Upper lobe of right lung (tissue), 1 donor: Measurements from ENCODE around the gene SMC6. TPM values are rescaled to one million over a fixed set of nuclear protein-coding genes. Genes with fewer than 3 reads are reported as not detected.

Experiments
- ATAC-seq: fragments of 200-7000 bp; cut with Tn5 transposase; one replicate; pipeline ENCODE4 v1.9.1; 2020; ENCODE audit warnings: mild to moderate bottlenecking, moderate library complexity
- DNase-seq: peaks from one replicate; pipeline ENCODE4 v3.0.0-alpha.2; 2020
- H3K27ac ChIP-seq: fragments of 200-600 bp; one replicate; pipeline ENCODE4 v1.8.0; 2022
- H3K27me3 ChIP-seq: fragments of 200-600 bp; one replicate; pipeline ENCODE4 v1.8.0; 2022; ENCODE audit warnings: mild to moderate bottlenecking
- H3K36me3 ChIP-seq: fragments of 200-600 bp; one replicate; pipeline ENCODE4 v1.8.0; 2022
- H3K4me1 ChIP-seq: fragments of 200-600 bp; one replicate; pipeline ENCODE4 v1.8.0; 2022
- H3K4me3 ChIP-seq: fragments of 200-600 bp; one replicate; pipeline ENCODE4 v1.8.0; 2022; ENCODE audit warnings: mild to moderate bottlenecking
- H3K9me3 ChIP-seq: fragments of 200-600 bp; one replicate; pipeline ENCODE4 v1.8.0; 2022
- intact Hi-C: fragments of 100-400 bp; cut with DNase I; formaldehyde crosslinking; loops from one replicate; pipeline ENCODE4 v1.11.0; 2022
- total RNA-seq: library from RNA; stranded (reverse); fragmentation: NEBNext Ultra II Directional; extraction: Animal tissue kit (Norgen Biotek cat#: 25700); gene quantifications from one replicate; pipeline ENCODE4 v1.2.1, GENCODE V29; 2021
- TF ChIP-seq, protein P1 (sequence below): fragments of 200-600 bp; IDR thresholded peaks from one replicate; pipeline ENCODE4 v1.8.0; 2022; ENCODE audit warnings: antibody characterized with exemption
- donor health status: DM: no; HTN: yes; CAD: no; lungs with severe emphysema.

Gene SMC6
- total RNA-seq, 1 donor from 2014 or later = 16.0 TPM

DNA sequence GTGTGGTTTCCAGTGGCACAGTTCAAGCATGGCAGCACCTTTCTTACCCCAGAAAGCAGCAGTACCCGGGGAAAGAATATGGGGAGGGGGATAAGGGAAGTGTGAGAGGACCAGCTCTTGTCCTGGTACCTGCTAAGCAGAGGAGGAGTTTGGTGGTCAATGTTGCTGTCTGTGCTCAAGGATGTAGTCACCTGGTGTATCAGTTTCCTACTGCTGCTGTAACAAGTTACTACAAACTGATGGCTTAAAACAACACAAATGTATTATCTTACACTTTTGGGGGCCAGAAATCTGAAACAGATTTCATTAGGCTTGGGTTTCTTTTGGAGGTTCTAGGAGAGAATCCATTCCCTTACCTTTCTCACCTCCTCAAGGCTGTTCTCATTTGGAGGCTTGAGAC lies 135.7 kb downstream of the SMC6 start:
- no peaks in the 10 kb centered on the region for H3K27me3 ChIP-seq
- DNase-seq = no peak
- H3K36me3 ChIP-seq = no peaks in the 10 kb centered on the region
- intact Hi-C loops = no loop called here
- no peaks in the 10 kb centered on the region for H3K4me1 ChIP-seq
- TF ChIP-seq, protein P1, sequence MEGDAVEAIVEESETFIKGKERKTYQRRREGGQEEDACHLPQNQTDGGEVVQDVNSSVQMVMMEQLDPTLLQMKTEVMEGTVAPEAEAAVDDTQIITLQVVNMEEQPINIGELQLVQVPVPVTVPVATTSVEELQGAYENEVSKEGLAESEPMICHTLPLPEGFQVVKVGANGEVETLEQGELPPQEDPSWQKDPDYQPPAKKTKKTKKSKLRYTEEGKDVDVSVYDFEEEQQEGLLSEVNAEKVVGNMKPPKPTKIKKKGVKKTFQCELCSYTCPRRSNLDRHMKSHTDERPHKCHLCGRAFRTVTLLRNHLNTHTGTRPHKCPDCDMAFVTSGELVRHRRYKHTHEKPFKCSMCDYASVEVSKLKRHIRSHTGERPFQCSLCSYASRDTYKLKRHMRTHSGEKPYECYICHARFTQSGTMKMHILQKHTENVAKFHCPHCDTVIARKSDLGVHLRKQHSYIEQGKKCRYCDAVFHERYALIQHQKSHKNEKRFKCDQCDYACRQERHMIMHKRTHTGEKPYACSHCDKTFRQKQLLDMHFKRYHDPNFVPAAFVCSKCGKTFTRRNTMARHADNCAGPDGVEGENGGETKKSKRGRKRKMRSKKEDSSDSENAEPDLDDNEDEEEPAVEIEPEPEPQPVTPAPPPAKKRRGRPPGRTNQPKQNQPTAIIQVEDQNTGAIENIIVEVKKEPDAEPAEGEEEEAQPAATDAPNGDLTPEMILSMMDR = no peak
- H3K9me3 ChIP-seq = no peaks in the 10 kb centered on the region
- ATAC-seq = no peak
- H3K27ac ChIP-seq = no peak overlapping the region
- H3K4me3 ChIP-seq = no peak overlapping the region

DNA sequence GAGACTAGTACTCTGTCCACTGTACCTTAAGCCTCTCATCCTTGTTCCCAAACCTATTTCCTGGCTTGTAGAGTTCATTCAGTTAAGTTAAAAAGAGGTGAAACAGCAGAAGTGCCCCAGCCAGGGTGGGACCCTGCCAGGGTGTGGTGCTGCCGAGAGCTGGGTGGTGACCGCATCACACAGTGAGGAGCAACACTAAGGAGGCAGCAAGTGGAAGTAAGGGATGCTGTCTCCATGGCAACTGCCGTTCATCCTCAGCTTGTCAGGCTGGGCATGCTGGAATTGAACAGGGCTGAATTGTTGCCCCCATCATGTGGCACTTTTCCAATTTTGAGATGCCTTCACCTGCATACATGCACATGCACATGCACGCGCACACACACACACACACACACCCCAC lies 136.1 kb downstream of the SMC6 start:
- Histone ChIP-seq H3K9me3 (no peaks in the 10 kb centered on the region), H3K4me3 (no peak overlapping the region), H3K36me3 (no peaks in the 10 kb centered on the region), H3K27ac (no peak overlapping the region), H3K4me1 (no peaks in the 10 kb centered on the region), H3K27me3 (no peaks in the 10 kb centered on the region)
- intact Hi-C loops = no loop called here
- DNase-seq (no peak), ATAC-seq (no peak)
- TF ChIP-seq, protein P1 = no peak

DNA sequence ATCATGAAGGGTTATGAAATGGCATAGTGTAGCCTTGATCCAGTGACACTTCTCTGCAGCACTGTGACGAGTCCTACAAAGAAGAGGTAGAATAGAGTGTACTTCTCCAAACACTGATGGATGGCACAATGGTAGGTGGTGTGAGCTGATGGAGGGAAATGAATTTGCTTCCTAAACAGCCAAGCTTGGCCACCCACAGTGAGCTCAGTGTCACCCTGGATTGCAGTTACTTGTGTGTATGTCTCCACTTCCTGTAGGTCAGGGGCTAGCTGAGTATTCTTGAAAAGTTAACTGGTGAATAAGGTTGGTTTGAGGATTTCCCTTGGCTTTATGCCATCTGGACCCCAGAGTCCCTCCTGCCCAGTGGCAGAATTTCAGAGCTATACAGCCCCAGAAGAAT lies 137.2 kb downstream of the SMC6 start:
- H3K27me3 ChIP-seq = no peaks in the 10 kb centered on the region
- H3K9me3 ChIP-seq = no peaks in the 10 kb centered on the region
- no peak overlapping the region for H3K27ac ChIP-seq
- DNase-seq = no peak
- ATAC-seq = no peak
- intact Hi-C loops = no loop called here
- H3K36me3 ChIP-seq = no peaks in the 10 kb centered on the region
- TF ChIP-seq, protein P1 = no peak
- H3K4me1 ChIP-seq = no peaks in the 10 kb centered on the region
- no peak overlapping the region for H3K4me3 ChIP-seq

DNA sequence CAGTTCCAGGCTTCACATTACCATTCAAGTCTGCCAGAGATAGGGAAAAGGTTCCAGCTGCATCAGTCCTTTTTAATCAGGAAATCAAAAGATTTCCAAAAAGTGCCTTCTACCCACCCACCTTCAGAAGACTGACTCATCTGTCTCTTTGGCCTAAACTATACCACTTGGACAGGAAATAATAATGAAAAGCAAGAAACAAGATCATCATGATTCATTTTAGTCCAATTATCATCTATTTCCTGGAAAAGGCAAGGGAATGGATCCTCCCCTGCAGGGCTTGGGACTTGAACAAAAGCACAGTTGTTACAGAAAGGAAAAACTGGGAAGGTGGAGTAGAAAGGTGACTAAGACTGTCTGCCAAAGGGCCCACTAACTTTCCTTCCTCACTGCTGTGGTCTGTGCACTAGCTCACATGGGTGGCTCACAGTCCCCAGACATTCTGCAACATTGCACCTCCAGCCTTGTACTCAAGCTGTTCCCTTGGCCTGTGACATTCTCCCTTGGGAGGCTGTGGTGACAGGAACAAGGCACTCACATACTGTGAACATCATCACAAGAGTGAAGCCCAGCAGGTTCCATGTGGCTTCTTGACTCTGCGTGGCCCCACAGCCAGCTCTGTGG lies 137.8 kb downstream of the SMC6 start:
- Histone ChIP-seq H3K27me3 (no peaks in the 10 kb centered on the region), H3K4me1 (no peaks in the 10 kb centered on the region), H3K36me3 (no peaks in the 10 kb centered on the region), H3K27ac (no peak overlapping the region), H3K9me3 (no peaks in the 10 kb centered on the region), H3K4me3 (no peak overlapping the region)
- TF ChIP-seq, protein P1 = no peak
- intact Hi-C loops = no loop called here
- DNase-seq (no peak), ATAC-seq (peak; percentile 16)

DNA sequence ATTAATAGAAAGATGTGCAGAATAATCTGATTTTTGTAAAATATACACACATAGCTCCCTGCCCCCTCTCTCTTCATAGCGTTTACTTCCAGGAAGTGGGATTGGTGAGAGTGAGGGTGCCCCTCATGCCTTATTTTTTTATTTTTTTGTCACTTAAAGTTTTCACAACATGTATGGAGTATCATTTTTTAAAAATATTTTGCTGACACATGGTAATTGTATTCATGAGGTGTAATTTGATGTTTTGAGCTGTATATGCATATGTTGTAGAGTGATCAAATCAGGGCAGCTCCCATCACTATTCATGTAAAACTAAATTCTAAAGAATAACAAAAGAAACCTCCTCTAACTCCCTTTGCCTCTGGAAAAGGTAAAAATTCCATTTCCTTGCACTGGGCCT lies 138.5 kb downstream of the SMC6 start:
- no peaks in the 10 kb centered on the region for H3K36me3 ChIP-seq
- no peaks in the 10 kb centered on the region for H3K9me3 ChIP-seq
- no peaks in the 10 kb centered on the region for H3K4me1 ChIP-seq
- intact Hi-C loops = no loop called here
- TF ChIP-seq, protein P1 = no peak
- DNase-seq = no peak
- no peak for ATAC-seq
- no peaks in the 10 kb centered on the region for H3K27me3 ChIP-seq
- no peak overlapping the region for H3K4me3 ChIP-seq
- H3K27ac ChIP-seq = no peak overlapping the region
